Upper lobe of left lung (tissue), 4 donors: ENCODE measurements around the gene KIDINS220.

Experiments used
- EP300 ChIP-seq, 4 donors: sonication (generic); formaldehyde crosslinking; IDR thresholded peaks; one replicate each; pipeline ENCODE4 v1.5.1; 2017; ENCODE audit warnings: antibody characterized with exemption in 4 of 4, control low read depth in 2 of 4
- POLR2A ChIP-seq, 4 donors: fragments of 450-650 bp; IDR thresholded peaks; one replicate each; pipeline ENCODE4 v1.5.1; 2016 to 2017; ENCODE audit warnings: antibody characterized with exemption in 4 of 4, mild to moderate bottlenecking in 2 of 4
- POLR2AphosphoS5 ChIP-seq, 2 donors: sonication (generic); formaldehyde crosslinking; IDR thresholded peaks; one replicate each; pipeline ENCODE4 v1.5.1; 2017; ENCODE audit warnings: antibody characterized with exemption in 2 of 2
- TF ChIP-seq, protein P1 (sequence below), 6 experiments: fragments of 450-650 bp in 4 of 6; fragments of 200-600 bp in 2 of 6; sonication (generic) in 2 of 6; IDR thresholded peaks; one replicate each; pipeline ENCODE4 v1.5.1; 2016 to 2019; ENCODE audit warnings: antibody characterized with exemption in 6 of 6

GRCh38 chr2:8862230-8862629 lies 24.8 kb upstream of the KIDINS220 start:
- TF ChIP-seq, protein P1, sequence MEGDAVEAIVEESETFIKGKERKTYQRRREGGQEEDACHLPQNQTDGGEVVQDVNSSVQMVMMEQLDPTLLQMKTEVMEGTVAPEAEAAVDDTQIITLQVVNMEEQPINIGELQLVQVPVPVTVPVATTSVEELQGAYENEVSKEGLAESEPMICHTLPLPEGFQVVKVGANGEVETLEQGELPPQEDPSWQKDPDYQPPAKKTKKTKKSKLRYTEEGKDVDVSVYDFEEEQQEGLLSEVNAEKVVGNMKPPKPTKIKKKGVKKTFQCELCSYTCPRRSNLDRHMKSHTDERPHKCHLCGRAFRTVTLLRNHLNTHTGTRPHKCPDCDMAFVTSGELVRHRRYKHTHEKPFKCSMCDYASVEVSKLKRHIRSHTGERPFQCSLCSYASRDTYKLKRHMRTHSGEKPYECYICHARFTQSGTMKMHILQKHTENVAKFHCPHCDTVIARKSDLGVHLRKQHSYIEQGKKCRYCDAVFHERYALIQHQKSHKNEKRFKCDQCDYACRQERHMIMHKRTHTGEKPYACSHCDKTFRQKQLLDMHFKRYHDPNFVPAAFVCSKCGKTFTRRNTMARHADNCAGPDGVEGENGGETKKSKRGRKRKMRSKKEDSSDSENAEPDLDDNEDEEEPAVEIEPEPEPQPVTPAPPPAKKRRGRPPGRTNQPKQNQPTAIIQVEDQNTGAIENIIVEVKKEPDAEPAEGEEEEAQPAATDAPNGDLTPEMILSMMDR (IDR thresholded peaks at IDR 0.05) = no peak
- TF ChIP-seq EP300 (IDR thresholded peaks at IDR 0.05) (no peak), POLR2AphosphoS5 (IDR thresholded peaks at IDR 0.05) (no peak), POLR2A (IDR thresholded peaks at IDR 0.05) (no peak)
